NT2/D1 (cell line): Measurements from ENCODE around the gene CORT.
"Not testable (repeated sequence)": the region's sequence is repeated elsewhere in the genome, so short reads cannot be mapped to it uniquely, and the experiment has no call there.

Source experiments
- DNase-seq: peaks from one replicate; pipeline ENCODE4 v3.0.0-alpha.2; 2011; ENCODE audit warnings: low read depth, low spot score
- H3K27me3 ChIP-seq: 2 replicates; pipeline ENCODE4 v1.6.0; 2011; ENCODE audit warnings: mild to moderate bottlenecking; ENCODE audit not compliant: insufficient read length, insufficient read depth
- H3K36me3 ChIP-seq: 2 replicates; pipeline ENCODE4 v1.6.1; 2011; ENCODE audit warnings: mild to moderate bottlenecking, low read length, mixed read lengths; ENCODE audit not compliant: insufficient read depth, insufficient read length
- H3K4me1 ChIP-seq: 2 replicates; pipeline ENCODE4 v1.5.1; 2011; ENCODE audit not compliant: insufficient read depth, insufficient read length
- H3K4me3 ChIP-seq: 2 replicates; pipeline ENCODE4 v1.5.1; 2011; ENCODE audit warnings: low read depth; ENCODE audit not compliant: insufficient read length
- H3K9ac ChIP-seq: 2 replicates; pipeline ENCODE4 v1.6.0; 2011; ENCODE audit warnings: low read depth; ENCODE audit not compliant: insufficient read length
- H3K9me3 ChIP-seq: 2 replicates; pipeline ENCODE4 v1.5.1; 2011; ENCODE audit warnings: mild to moderate bottlenecking, low read length; ENCODE audit not compliant: insufficient read depth
- SUZ12 ChIP-seq: IDR thresholded peaks from 2 replicates; pipeline ENCODE4 v1.6.1; 2011; ENCODE audit not compliant: insufficient read length, insufficient read depth; ENCODE audit errors: extremely low read depth
- YY1 ChIP-seq: IDR thresholded peaks from 2 replicates; pipeline ENCODE4 v1.6.1; 2011; ENCODE audit not compliant: insufficient read length, insufficient read depth
- ZNF274 ChIP-seq: IDR thresholded peaks from 2 replicates; pipeline ENCODE4 v1.6.1; 2011; ENCODE audit warnings: mild to moderate bottlenecking, low read depth, low read length

CORT gene

GRCh38 chr1:10450836-10451235, 1.0 kb downstream of the CORT start:
- Histone ChIP-seq H3K27me3 (no peaks in the 10 kb centered on the region), H3K9me3 (no peaks in the 10 kb centered on the region; the same call in 1 of the 2 replicates), H3K4me3 (no peak overlapping the region), H3K9ac (no peak overlapping the region), H3K36me3 (peaks cover 4% of the 10 kb centered on the region), H3K4me1 (no peaks in the 10 kb centered on the region)
- no peak for DNase-seq
- no peak for TF ChIP-seq ZNF274
- TF ChIP-seq YY1: no peak
- TF ChIP-seq SUZ12: no peak

- TF ChIP-seq YY1 (no peak), SUZ12 (no peak), ZNF274 (no peak)
These were observed 1.5 kb downstream of the CORT start for GRCh38 chr1:10451287-10451686.

DNA sequence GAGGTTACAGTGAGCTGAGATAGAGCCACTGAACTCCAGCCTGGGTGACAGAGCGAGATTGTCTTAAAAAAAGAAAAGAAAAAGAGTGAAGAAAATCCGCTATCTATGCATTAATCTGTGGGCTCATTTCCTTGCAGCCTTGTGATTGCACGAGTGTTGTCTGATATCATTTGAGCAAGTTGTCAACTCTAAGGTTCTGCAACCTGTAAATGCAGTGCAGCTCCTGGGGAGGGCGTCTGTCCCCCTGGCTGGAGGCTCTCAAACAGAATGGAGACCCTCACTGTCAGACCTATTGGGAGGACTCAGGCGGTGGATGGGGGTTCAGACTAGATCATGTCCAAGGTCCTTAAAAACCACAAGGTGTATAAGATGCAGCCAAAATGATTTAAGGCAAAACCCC, 6.2 kb downstream of the CORT start:
- Histone ChIP-seq H3K9me3 (no peaks in the 10 kb centered on the region; the same call in 1 of the 2 replicates), H3K4me1 (no peaks in the 10 kb centered on the region), H3K27me3 (no peaks in the 10 kb centered on the region), H3K36me3 (peaks cover 16% of the 10 kb centered on the region), H3K9ac (no peak overlapping the region), H3K4me3 (no peak overlapping the region)
- no peak for TF ChIP-seq ZNF274
- TF ChIP-seq YY1: no peak
- no peak for TF ChIP-seq SUZ12
- DNase-seq: no peak

More at GRCh38 chr1:10451287-10451686, 1.5 kb downstream of the CORT start:
- Histone ChIP-seq H3K4me3 (no peak overlapping the region), H3K9me3 (no peaks in the 10 kb centered on the region; the same call in 1 of the 2 replicates), H3K27me3 (no peaks in the 10 kb centered on the region), H3K9ac (no peak overlapping the region), H3K36me3 (peaks cover 2% of the 10 kb centered on the region), H3K4me1 (no peaks in the 10 kb centered on the region)
- no peak for DNase-seq

DNA sequence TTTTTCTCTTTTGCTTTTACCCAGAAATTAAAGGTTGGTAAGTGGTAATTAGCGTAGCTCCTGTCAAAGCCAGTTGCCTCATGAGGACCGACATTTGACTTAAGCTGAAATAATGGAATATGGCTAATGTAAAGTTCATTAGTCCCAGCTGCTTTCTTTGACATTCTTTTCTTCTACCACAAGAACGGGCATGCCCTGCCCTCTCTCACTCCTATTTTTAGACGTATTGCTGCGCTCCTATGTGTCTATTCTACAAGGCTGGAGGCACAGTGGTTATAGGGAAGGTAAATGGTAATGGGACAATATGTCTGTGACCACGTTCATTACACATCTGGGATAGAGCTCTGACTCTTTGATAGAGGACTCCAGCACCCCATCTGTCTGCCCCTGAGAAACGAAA, 6.8 kb downstream of the CORT start:
- Histone ChIP-seq H3K4me3 (no peak overlapping the region), H3K4me1 (no peaks in the 10 kb centered on the region), H3K27me3 (no peaks in the 10 kb centered on the region), H3K36me3 (peaks cover 22% of the 10 kb centered on the region), H3K9me3 (no peaks in the 10 kb centered on the region; the same call in 1 of the 2 replicates), H3K9ac (no peak overlapping the region)
- no peak for DNase-seq
- TF ChIP-seq YY1 (no peak), ZNF274 (no peak), SUZ12 (no peak)

DNA sequence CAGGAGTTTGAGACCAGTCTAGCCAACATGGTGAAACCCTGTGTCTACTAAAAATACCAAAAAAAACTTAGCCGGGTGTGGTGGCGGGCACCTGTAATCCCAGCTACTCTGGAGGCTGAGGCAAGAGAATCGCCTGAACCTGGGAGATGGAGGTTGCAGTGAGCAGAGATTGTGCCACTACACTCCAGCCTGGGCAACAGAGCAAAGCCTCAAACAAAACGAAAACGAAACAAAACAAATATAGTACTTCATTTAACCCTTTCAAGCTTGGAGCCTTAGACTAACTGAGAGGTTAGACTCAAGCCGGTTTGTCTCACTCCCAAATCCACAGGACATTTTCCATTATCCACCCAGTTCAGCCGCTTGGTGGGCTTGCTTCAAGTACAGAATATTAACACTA, 7.6 kb downstream of the CORT start:
- not testable (repeated sequence) for H3K27me3 ChIP-seq, H3K4me3 ChIP-seq, DNase-seq, H3K9me3 ChIP-seq, H3K9ac ChIP-seq, H3K4me1 ChIP-seq
- peaks cover 28% of the 10 kb centered on the region for H3K36me3 ChIP-seq

- H3K9me3 ChIP-seq: no peaks in the 10 kb centered on the region; the same call in 1 of the 2 replicates
- TF ChIP-seq SUZ12 (no peak), ZNF274 (no peak), YY1 (no peak)
- H3K27me3 ChIP-seq: no peaks in the 10 kb centered on the region
- H3K9ac ChIP-seq: no peak overlapping the region
- H3K4me3 ChIP-seq: no peak overlapping the region
- no peak for DNase-seq
- H3K36me3 ChIP-seq: peaks cover 32% of the 10 kb centered on the region
- H3K4me1 ChIP-seq: no peaks in the 10 kb centered on the region
These were observed 8.0 kb downstream of the CORT start for GRCh38 chr1:10457875-10458274.

- peaks cover 38% of the 10 kb centered on the region for H3K36me3 ChIP-seq
- H3K4me1 ChIP-seq: no peaks in the 10 kb centered on the region
- no peaks in the 10 kb centered on the region; the same call in 1 of the 2 replicates for H3K9me3 ChIP-seq
- no peak for TF ChIP-seq YY1
- no peak for TF ChIP-seq ZNF274
- no peak for TF ChIP-seq SUZ12
- no peaks in the 10 kb centered on the region for H3K27me3 ChIP-seq
- no peak for DNase-seq
- H3K4me3 ChIP-seq: no peak overlapping the region
- H3K9ac ChIP-seq: no peak overlapping the region
These were observed 9.4 kb downstream of the CORT start for GRCh38 chr1:10459184-10459583.

GRCh38 chr1:10467078-10467477, 17.2 kb downstream of the CORT start:
- peaks cover 68% of the 10 kb centered on the region for H3K36me3 ChIP-seq
- DNase-seq: no peak

More at GRCh38 chr1:10467078-10467477, 17.2 kb downstream of the CORT start:
- Histone ChIP-seq H3K4me3 (no peak overlapping the region), H3K27me3 (no peaks in the 10 kb centered on the region), H3K9ac (no peak overlapping the region), H3K4me1 (no peaks in the 10 kb centered on the region), H3K9me3 (no peaks in the 10 kb centered on the region)
- TF ChIP-seq YY1 (no peak), SUZ12 (no peak), ZNF274 (no peak)
